ENCODE results near the gene MSI2.

The MSI2 gene

DNA sequence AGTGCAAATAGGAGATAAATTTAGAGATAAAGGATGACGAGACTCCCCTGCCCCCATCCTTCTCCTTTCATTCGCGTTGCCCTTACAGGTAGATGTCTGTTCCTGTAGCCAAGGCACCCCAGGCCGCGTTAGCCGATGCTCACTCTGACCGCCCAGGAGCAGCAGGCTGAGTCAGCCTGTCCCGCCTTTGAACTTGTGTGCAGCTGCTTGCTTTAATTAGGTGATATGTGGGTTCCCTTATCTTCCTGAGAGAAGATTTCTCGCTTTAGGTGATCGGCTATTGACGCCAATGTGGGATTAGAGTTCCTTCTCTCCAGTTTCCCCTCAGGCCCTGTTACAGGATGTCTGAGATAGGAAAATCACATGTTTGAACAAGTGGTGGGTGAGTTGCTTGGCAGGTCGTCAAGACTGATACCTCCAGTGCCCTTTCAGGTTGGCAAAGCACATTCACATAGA lies 119.5 kb downstream of the MSI2 start:
- Histone ChIP-seq H3K4me1 (ENCODE audit: control insufficient read depth in 1 of 2, insufficient read depth in 2 of 2, low read length in 2 of 2) (no peaks in the 10 kb centered on the region), H3K4me3 (ENCODE audit: low read depth in 1 of 2, low read length in 2 of 2) (no peak overlapping the region), H3K27ac (ENCODE audit: low read length) (no peak overlapping the region), H3K27me3 (ENCODE audit: low read depth, low read length) (no peaks in the 10 kb centered on the region), H3K36me3 (ENCODE audit: control insufficient read depth in 1 of 2, insufficient read depth in 2 of 2, low read length in 2 of 2) (no peaks in the 10 kb centered on the region), H3K9me3 (ENCODE audit: control insufficient read depth in 1 of 2, low read length in 2 of 2) (peaks cover 5 to 7% of the 10 kb centered on the region in 2 donors)

DNA sequence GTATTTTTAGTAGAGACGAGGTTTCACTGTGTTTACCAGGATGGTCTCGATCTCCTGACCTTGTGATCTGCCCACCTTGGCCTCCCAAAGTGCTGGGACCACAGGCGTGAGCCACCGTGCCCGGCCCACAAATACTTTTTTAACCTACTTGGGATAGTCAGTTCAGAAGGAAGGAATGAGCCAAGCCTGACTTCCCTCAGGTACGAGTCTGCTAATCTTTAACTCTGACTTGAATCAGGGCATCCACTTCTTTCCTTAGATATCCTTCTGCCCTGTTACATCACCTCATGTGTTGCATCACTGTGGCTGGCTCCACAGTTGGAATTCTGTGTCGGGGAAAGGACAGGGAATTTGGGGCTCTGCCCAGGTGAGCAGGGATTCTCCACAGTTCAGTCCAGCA lies 120.8 kb downstream of the MSI2 start:
- Histone ChIP-seq H3K4me1 (ENCODE audit: control insufficient read depth in 1 of 2, insufficient read depth in 2 of 2, low read length in 2 of 2) (no peaks in the 10 kb centered on the region), H3K9me3 (ENCODE audit: control insufficient read depth in 1 of 2, low read length in 2 of 2) (peaks cover 5 to 7% of the 10 kb centered on the region in 2 donors), H3K27me3 (ENCODE audit: low read depth, low read length) (no peaks in the 10 kb centered on the region), H3K4me3 (ENCODE audit: low read depth in 1 of 2, low read length in 2 of 2) (no peak overlapping the region), H3K27ac (ENCODE audit: low read length) (no peak overlapping the region), H3K36me3 (ENCODE audit: control insufficient read depth in 1 of 2, insufficient read depth in 2 of 2, low read length in 2 of 2) (no peaks in the 10 kb centered on the region)

DNA sequence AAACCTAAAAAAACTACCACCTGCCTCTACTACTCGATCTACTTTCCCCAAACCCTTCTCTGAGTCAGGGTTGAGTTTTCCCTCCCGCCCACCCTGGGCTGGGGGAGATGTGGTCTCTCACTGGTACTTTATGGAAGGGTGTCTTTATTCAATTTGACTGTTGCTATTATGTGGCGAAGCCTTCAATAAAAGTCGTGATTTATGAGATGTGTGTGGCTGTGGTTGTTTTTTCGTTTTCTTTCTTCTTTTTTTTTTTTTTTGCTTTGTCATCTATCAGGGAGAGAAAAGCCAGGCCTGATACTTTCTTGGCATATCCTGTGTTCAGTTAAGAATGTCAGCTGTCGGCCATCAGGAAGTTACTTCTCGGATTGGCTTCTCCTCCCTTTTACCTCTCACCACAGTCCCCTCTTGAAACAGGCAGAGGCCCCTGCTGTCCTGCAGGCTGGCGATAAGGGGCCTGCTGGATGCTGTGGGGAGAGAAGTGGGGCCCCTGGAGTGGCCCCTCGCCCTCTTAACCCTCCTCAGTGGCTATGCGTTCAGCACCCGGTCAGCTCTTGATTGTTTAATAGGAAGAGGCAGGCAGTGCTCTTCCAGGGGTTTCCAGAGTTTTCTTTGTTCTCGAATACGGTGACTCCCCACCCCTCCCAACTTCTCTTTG lies 123.0 kb downstream of the MSI2 start:
- Histone ChIP-seq H3K27ac (ENCODE audit: low read length) (no peak overlapping the region), H3K27me3 (ENCODE audit: low read depth, low read length) (no peaks in the 10 kb centered on the region), H3K36me3 (ENCODE audit: control insufficient read depth in 1 of 2, insufficient read depth in 2 of 2, low read length in 2 of 2) (no peaks in the 10 kb centered on the region), H3K9me3 (ENCODE audit: control insufficient read depth in 1 of 2, low read length in 2 of 2) (peaks cover 0 to 5% of the 10 kb centered on the region in 2 donors), H3K4me3 (ENCODE audit: low read depth in 1 of 2, low read length in 2 of 2) (no peak overlapping the region), H3K4me1 (ENCODE audit: control insufficient read depth in 1 of 2, insufficient read depth in 2 of 2, low read length in 2 of 2) (no peaks in the 10 kb centered on the region)

DNA sequence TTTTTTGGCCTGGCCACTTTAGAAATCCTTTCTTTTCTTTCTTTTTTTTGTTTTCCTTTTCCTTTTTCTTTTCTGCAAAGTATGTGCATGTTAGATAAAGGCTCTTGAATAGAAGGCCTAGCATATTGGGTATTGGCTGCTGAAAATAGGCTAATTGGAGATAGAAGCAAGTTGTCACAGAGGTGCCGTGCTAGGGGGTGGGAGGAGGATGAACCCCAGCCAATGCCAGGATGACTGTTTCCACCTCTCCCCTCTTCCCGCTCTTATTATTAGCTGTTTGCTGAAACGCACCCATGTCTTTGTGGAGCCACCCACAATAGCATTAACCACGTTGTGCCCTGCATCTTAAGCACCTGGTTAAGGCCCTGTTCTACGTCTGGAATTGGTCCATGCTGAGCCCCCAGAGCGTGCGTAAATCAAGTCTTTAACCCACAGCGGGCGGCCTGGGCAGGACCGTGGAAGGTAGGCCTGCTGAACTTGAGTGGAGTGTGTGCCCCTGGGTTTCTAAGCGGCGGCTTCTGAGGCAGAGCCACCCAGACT lies 123.6 kb downstream of the MSI2 start:
- Histone ChIP-seq H3K9me3 (ENCODE audit: control insufficient read depth in 1 of 2, low read length in 2 of 2) (peaks cover 0 to 7% of the 10 kb centered on the region in 2 donors), H3K4me1 (ENCODE audit: control insufficient read depth in 1 of 2, insufficient read depth in 2 of 2, low read length in 2 of 2) (no peaks in the 10 kb centered on the region), H3K36me3 (ENCODE audit: control insufficient read depth in 1 of 2, insufficient read depth in 2 of 2, low read length in 2 of 2) (no peaks in the 10 kb centered on the region), H3K4me3 (ENCODE audit: low read depth in 1 of 2, low read length in 2 of 2) (no peak overlapping the region), H3K27ac (ENCODE audit: low read length) (no peak overlapping the region), H3K27me3 (ENCODE audit: low read depth, low read length) (no peaks in the 10 kb centered on the region)

DNA sequence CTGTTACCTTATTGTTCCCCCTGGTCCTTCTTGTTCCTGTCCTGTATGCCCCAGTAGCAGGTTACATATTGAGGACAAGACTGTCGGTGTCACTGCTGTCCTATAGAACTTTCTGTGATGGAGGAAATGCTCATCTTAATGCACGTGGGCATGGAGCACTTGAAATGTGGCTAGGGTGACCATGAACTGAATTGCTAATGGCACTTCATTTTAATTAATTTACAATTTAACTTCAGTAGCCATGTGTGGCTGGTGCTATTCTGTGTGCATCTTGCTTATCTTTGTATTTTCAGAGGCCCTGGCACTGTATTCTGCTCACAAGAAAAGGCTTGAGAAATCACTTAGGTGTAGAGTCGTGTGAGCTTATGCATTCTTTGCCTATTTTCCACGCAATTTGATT lies 125.2 kb downstream of the MSI2 start:
- no peak overlapping the region for H3K4me3 ChIP-seq (ENCODE audit: low read depth in 1 of 2, low read length in 2 of 2)

DNA sequence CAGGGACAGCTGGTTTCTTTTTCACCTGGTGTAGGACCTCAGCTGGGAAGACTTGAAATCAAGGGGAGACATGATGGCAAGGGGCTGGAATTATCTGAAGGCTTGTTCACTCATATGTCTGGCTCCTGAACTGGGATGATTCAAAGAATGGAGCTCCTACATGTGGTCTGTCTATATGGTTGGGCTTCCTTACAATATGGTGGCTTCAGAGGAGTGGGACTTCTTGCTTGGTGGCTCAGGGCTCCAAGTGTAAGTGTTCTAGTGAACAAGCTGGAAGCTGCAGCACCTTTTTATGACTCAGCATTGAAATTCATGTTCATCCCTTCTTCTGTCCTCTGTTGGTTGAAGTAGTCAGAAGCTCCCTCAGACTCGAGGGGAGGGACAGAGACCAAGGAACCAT lies 127.9 kb downstream of the MSI2 start:
- no peaks in the 10 kb centered on the region for H3K27me3 ChIP-seq (ENCODE audit: low read depth, low read length)
- H3K36me3 ChIP-seq (ENCODE audit: control insufficient read depth in 1 of 2, insufficient read depth in 2 of 2, low read length in 2 of 2): no peaks in the 10 kb centered on the region
- no peak overlapping the region for H3K4me3 ChIP-seq (ENCODE audit: low read depth in 1 of 2, low read length in 2 of 2)
- peaks cover 12 to 19% of the 10 kb centered on the region in 2 donors for H3K9me3 ChIP-seq (ENCODE audit: control insufficient read depth in 1 of 2, low read length in 2 of 2)
- H3K27ac ChIP-seq (ENCODE audit: low read length): no peak overlapping the region
- H3K4me1 ChIP-seq (ENCODE audit: control insufficient read depth in 1 of 2, insufficient read depth in 2 of 2, low read length in 2 of 2): no peaks in the 10 kb centered on the region

More for the DNA sequence above, 125.2 kb downstream of the MSI2 start:
- Histone ChIP-seq H3K27ac (ENCODE audit: low read length) (no peak overlapping the region), H3K27me3 (ENCODE audit: low read depth, low read length) (no peaks in the 10 kb centered on the region), H3K36me3 (ENCODE audit: control insufficient read depth in 1 of 2, insufficient read depth in 2 of 2, low read length in 2 of 2) (no peaks in the 10 kb centered on the region), H3K9me3 (ENCODE audit: control insufficient read depth in 1 of 2, low read length in 2 of 2) (peaks cover 0 to 7% of the 10 kb centered on the region in 2 donors), H3K4me1 (ENCODE audit: control insufficient read depth in 1 of 2, insufficient read depth in 2 of 2, low read length in 2 of 2) (no peaks in the 10 kb centered on the region)

DNA sequence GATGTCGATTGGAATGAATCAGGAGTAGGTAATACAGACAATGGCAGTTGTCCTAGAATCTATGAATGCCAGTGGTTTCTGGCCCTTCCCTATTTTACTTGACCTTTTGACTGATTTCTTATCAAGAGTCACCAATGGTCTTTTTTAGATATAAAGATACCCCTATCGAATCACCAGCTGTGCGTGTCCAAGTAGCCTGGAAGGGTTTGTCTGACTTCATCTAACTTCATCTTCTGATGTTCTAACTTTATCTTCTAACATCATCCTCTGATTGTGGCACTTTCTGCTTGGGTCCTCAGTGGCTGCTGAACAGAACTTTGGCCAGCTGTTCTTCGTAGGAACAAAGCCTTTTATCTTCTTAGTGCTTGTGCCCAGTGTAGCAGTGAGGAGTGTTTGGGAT lies 129.7 kb downstream of the MSI2 start:
- Histone ChIP-seq H3K36me3 (ENCODE audit: control insufficient read depth in 1 of 2, insufficient read depth in 2 of 2, low read length in 2 of 2) (no peaks in the 10 kb centered on the region), H3K27ac (ENCODE audit: low read length) (no peak overlapping the region), H3K4me3 (ENCODE audit: low read depth in 1 of 2, low read length in 2 of 2) (no peak overlapping the region), H3K9me3 (ENCODE audit: control insufficient read depth in 1 of 2, low read length in 2 of 2) (peaks cover 12 to 19% of the 10 kb centered on the region in 2 donors), H3K4me1 (ENCODE audit: control insufficient read depth in 1 of 2, insufficient read depth in 2 of 2, low read length in 2 of 2) (no peaks in the 10 kb centered on the region), H3K27me3 (ENCODE audit: low read depth, low read length) (no peaks in the 10 kb centered on the region)

DNA sequence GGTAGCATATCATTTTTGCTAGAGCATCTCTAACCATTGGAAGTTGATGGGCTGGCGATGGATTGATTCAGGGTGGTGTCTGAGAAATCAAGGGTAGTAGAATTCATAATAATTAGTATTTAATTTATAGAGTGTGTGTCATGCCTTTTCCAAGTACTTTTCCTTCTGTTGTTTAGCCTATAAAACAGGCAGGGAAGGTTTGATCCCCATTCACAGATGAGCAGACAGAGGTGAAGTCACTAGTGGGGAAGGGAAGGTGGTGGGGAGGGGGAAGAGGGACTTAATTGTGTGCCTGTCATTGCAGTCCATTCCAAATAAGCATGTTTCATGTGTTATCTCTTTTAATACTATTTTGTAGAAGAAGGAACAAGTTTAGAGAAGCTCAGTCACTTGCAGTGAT lies 131.3 kb downstream of the MSI2 start:
- H3K4me3 ChIP-seq (ENCODE audit: low read depth in 1 of 2, low read length in 2 of 2): no peak overlapping the region
- H3K4me1 ChIP-seq (ENCODE audit: control insufficient read depth in 1 of 2, insufficient read depth in 2 of 2, low read length in 2 of 2): no peaks in the 10 kb centered on the region
- no peak overlapping the region for H3K27ac ChIP-seq (ENCODE audit: low read length)
- H3K36me3 ChIP-seq (ENCODE audit: control insufficient read depth in 1 of 2, insufficient read depth in 2 of 2, low read length in 2 of 2): peaks cover 0 to under 1% of the 10 kb centered on the region in 2 donors
- H3K9me3 ChIP-seq (ENCODE audit: control insufficient read depth in 1 of 2, low read length in 2 of 2): peaks cover 12 to 19% of the 10 kb centered on the region in 2 donors
- no peaks in the 10 kb centered on the region for H3K27me3 ChIP-seq (ENCODE audit: low read depth, low read length)

DNA sequence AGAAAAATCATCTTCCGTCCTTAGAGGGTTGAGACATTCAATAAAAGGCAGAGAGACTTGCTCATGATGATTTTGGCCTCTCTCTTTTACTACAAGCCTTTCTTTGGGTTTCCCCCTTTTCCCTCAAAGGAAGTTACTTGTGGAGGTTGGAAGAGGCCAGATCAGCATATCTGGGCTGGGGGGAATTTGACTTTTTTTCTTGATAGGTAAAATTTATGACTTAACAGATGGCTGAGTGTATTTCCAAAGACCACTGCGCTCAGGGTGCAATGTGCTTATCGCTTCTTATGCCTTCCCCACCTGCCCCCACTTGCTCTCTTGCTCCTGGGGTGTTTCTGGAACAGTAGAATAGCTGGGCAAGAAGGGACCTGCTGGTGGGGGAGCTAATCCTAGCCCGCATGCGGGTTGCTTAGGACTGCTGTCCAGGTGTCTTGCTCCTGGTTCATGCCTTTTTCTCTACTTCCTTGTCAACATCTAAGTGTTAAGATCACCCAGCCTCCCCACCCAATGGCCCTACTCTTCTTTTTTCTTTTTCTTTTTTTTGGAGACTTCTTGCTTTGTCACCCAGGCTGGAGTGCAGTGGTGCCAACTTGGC lies 131.9 kb downstream of the MSI2 start:
- Histone ChIP-seq H3K4me1 (ENCODE audit: control insufficient read depth in 1 of 2, insufficient read depth in 2 of 2, low read length in 2 of 2) (no peaks in the 10 kb centered on the region), H3K36me3 (ENCODE audit: control insufficient read depth in 1 of 2, insufficient read depth in 2 of 2, low read length in 2 of 2) (peaks cover 0 to 7% of the 10 kb centered on the region in 2 donors), H3K9me3 (ENCODE audit: control insufficient read depth in 1 of 2, low read length in 2 of 2) (peaks cover 12 to 20% of the 10 kb centered on the region in 2 donors), H3K4me3 (ENCODE audit: low read depth in 1 of 2, low read length in 2 of 2) (no peak overlapping the region), H3K27ac (ENCODE audit: low read length) (no peak overlapping the region), H3K27me3 (ENCODE audit: low read depth, low read length) (no peaks in the 10 kb centered on the region)

DNA sequence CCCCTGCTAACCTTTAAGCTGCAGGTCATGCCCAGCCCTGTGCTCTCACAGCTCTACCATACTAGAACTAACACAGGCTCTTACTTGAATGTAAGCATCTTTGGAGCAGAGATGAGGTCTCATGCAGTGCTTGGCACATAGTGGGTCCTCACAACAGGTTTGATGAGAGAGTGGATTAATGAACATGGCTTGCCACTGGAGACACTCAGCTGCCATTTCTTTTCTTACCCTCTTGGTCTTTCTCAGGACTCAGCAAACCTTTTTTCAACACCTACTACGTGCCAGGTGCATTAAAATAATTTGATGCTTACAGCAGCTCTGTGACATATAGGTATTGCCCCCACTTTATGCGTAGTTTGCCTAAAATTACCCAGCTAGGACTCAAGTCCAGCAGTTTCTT lies 133.2 kb downstream of the MSI2 start:
- Histone ChIP-seq H3K36me3 (ENCODE audit: control insufficient read depth in 1 of 2, insufficient read depth in 2 of 2, low read length in 2 of 2) (peaks cover 0 to 8% of the 10 kb centered on the region in 2 donors), H3K9me3 (ENCODE audit: control insufficient read depth in 1 of 2, low read length in 2 of 2) (peaks cover 12 to 16% of the 10 kb centered on the region in 2 donors), H3K27me3 (ENCODE audit: low read depth, low read length) (no peaks in the 10 kb centered on the region), H3K4me1 (ENCODE audit: control insufficient read depth in 1 of 2, insufficient read depth in 2 of 2, low read length in 2 of 2) (no peaks in the 10 kb centered on the region), H3K27ac (ENCODE audit: low read length) (no peak overlapping the region), H3K4me3 (ENCODE audit: low read depth in 1 of 2, low read length in 2 of 2) (no peak overlapping the region)

DNA sequence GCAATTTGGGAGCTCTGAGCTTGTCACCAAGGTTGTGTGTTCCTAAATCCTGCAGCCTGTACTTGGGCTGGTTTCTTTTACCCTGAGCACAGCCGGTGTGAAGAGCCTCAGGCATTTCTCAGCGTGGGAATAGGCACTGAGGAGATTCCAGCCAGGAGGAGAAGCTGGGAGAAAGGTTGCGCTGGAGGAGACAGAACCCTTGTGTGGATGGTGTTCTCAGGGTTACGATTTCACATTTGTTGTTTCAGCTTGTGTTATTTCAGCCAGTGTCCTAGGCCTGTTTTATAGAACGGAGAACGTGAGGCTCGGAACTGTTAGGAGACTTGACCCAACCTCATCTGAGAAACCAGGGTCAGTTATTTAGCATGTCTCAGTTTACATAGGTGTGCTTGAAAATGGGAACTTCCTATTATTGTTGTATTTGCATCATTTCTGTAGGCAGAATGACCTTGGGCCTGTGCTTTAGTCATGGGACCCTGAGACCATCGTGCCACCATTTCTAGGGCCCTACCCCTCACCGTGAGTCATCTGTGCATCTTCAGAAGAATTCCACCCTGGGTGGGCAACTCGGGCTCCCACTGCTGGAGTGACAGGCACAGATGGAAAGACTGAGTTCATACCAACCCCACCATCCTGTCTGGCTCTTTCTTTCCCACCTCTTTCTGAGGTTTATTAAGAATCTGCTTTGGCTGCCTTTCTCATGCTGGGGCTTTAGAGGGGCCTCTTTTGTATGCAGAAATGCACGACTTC lies 134.9 kb downstream of the MSI2 start:
- Histone ChIP-seq H3K36me3 (ENCODE audit: control insufficient read depth in 1 of 2, insufficient read depth in 2 of 2, low read length in 2 of 2) (peaks cover 0 to 8% of the 10 kb centered on the region in 2 donors), H3K4me1 (ENCODE audit: control insufficient read depth in 1 of 2, insufficient read depth in 2 of 2, low read length in 2 of 2) (no peaks in the 10 kb centered on the region), H3K4me3 (ENCODE audit: low read depth in 1 of 2, low read length in 2 of 2) (no peak overlapping the region), H3K27me3 (ENCODE audit: low read depth, low read length) (no peaks in the 10 kb centered on the region), H3K9me3 (ENCODE audit: control insufficient read depth in 1 of 2, low read length in 2 of 2) (peaks cover 12 to 15% of the 10 kb centered on the region in 2 donors), H3K27ac (ENCODE audit: low read length) (no peak overlapping the region)

Measured in muscle layer of duodenum (tissue), 2 donors.